WTC11 (cell line): ENCODE results near the gene CCDC180. TPM values are rescaled to one million over a fixed set of nuclear protein-coding genes. Genes with fewer than 3 reads are reported as not detected.
A peak's percentile ranks its signal among the peaks of the same experiment; 100 is the strongest.

Experiments
- ATAC-seq: fragments of 200-7000 bp; cut with Tn5 transposase; 2 replicates; pipeline ENCODE4 v1.10.0; 2021; ENCODE audit warnings: mild to moderate bottlenecking, moderate library complexity
- CTCF ChIA-PET: fragments of 300-600 bp; sonication (Branson Sonifier 250); formaldehyde crosslinking; loops from one replicate; lab custom pipeline; 2021; ENCODE audit warnings: antibody characterized with exemption; lab: Charles Lee
- POLR2A ChIA-PET: fragments of 350-600 bp; sonication (Branson Sonifier 250); formaldehyde crosslinking; loops from one replicate; lab custom pipeline; 2021; ENCODE audit warnings: antibody characterized with exemption; lab: Charles Lee
- DNase-seq: peaks from one replicate; pipeline ENCODE4 v3.0.0; 2021; ENCODE audit warnings: low spot score
- H3K27ac Mint-ChIP-seq: 2 replicates; pipeline ENCODE4 v1.8.0; 2021; ENCODE audit warnings: mixed read lengths
- H3K27me3 Mint-ChIP-seq: 2 replicates; pipeline ENCODE4 v1.8.0; 2021; ENCODE audit warnings: low read depth, mild to moderate bottlenecking, moderate library complexity, mixed read lengths
- H3K36me3 Mint-ChIP-seq: 2 replicates; pipeline ENCODE4 v1.8.0; 2021; ENCODE audit warnings: mixed read lengths
- H3K4me1 Mint-ChIP-seq: 2 replicates; pipeline ENCODE4 v1.8.0; 2022; ENCODE audit warnings: mixed read lengths
- H3K4me3 Mint-ChIP-seq: 2 replicates; pipeline ENCODE4 v1.8.0; 2021; ENCODE audit warnings: mild to moderate bottlenecking, moderate library complexity, mixed read lengths
- H3K9me3 Mint-ChIP-seq: 2 replicates; pipeline ENCODE4 v1.8.0; 2021; ENCODE audit warnings: mixed read lengths
- CREB1 ChIP-seq: sonication (generic); formaldehyde crosslinking; IDR thresholded peaks from 2 replicates; pipeline ENCODE4 v1.8.0; 2023; ENCODE audit warnings: mild to moderate bottlenecking, missing genetic modification reagents
- CREM ChIP-seq: sonication (generic); formaldehyde crosslinking; IDR thresholded peaks from 2 replicates; pipeline ENCODE4 v1.8.1; 2022; ENCODE audit warnings: mild to moderate bottlenecking, missing genetic modification reagents, moderate library complexity
- ELF4 ChIP-seq: sonication (generic); formaldehyde crosslinking; IDR thresholded peaks from 2 replicates; pipeline ENCODE4 v1.8.1; 2022; ENCODE audit warnings: low read depth, mild to moderate bottlenecking, moderate library complexity, missing genetic modification reagents
- GRHL2 ChIP-seq: fragments of 250-450 bp; sonication (Bioruptor Pico); IDR thresholded peaks from 2 replicates; pipeline ENCODE4 v1.8.0; 2022; ENCODE audit warnings: mild to moderate bottlenecking, moderate library complexity; ENCODE audit not compliant: insufficient replicate concordance, severe bottlenecking
- KAT7 ChIP-seq: sonication (generic); formaldehyde crosslinking; IDR thresholded peaks from 2 replicates; pipeline ENCODE4 v1.8.1; 2023; ENCODE audit warnings: missing genetic modification reagents, mild to moderate bottlenecking, borderline replicate concordance
- MXD4 ChIP-seq: fragments of 250-450 bp; sonication (Bioruptor Pico); IDR thresholded peaks from 2 replicates; pipeline ENCODE4 v1.8.0; 2021; ENCODE audit warnings: mild to moderate bottlenecking, moderate library complexity, borderline replicate concordance
- MYBL2 ChIP-seq: sonication (generic); formaldehyde crosslinking; IDR thresholded peaks from 2 replicates; pipeline ENCODE4 v1.8.1; 2023; ENCODE audit warnings: mild to moderate bottlenecking, moderate library complexity, missing genetic modification reagents
- SOX15 ChIP-seq: fragments of 250-450 bp; sonication (Bioruptor Pico); IDR thresholded peaks from 2 replicates; pipeline ENCODE4 v1.9.0; 2021; ENCODE audit warnings: mild to moderate bottlenecking
- SP1 ChIP-seq: sonication (generic); formaldehyde crosslinking; conservative IDR thresholded peaks from 2 replicates; pipeline ENCODE4 v1.8.1; 2022; ENCODE audit warnings: missing genetic modification reagents
- TEAD4 ChIP-seq: sonication (generic); formaldehyde crosslinking; IDR thresholded peaks from 2 replicates; pipeline ENCODE4 v1.8.0; 2022; ENCODE audit warnings: mild to moderate bottlenecking, missing genetic modification reagents
- ZNF232 ChIP-seq: sonication (generic); formaldehyde crosslinking; IDR thresholded peaks from 2 replicates; pipeline ENCODE4 v1.8.0; 2022; ENCODE audit warnings: mild to moderate bottlenecking, missing genetic modification reagents
- total RNA-seq: library from RNA; stranded (reverse); gene quantifications from 3 replicates; pipeline ENCODE4 v1.2.3, GENCODE V29; 2021
- TF ChIP-seq, protein P1 (sequence below): sonication (generic); formaldehyde crosslinking; IDR thresholded peaks from 2 replicates; pipeline ENCODE4 v1.8.0; 2023; ENCODE audit warnings: mild to moderate bottlenecking, missing genetic modification reagents
- TF ChIP-seq, protein P2 (sequence below): sonication (generic); formaldehyde crosslinking; IDR thresholded peaks from 2 replicates; pipeline ENCODE4 v1.8.1; 2023; ENCODE audit warnings: mild to moderate bottlenecking, missing genetic modification reagents, borderline replicate concordance
- TF ChIP-seq, protein P3 (sequence below): sonication (generic); formaldehyde crosslinking; IDR thresholded peaks from 2 replicates; pipeline ENCODE4 v1.8.0; 2022; ENCODE audit warnings: mild to moderate bottlenecking, missing genetic modification reagents
- TF ChIP-seq, protein P4 (sequence below): sonication (generic); formaldehyde crosslinking; IDR thresholded peaks from 2 replicates; pipeline ENCODE4 v1.8.1; 2023; ENCODE audit warnings: mild to moderate bottlenecking, missing genetic modification reagents, moderate library complexity
- TF ChIP-seq, protein P5 (sequence below): sonication (generic); formaldehyde crosslinking; IDR thresholded peaks from 2 replicates; pipeline ENCODE4 v1.8.0; 2022; ENCODE audit warnings: mild to moderate bottlenecking, missing genetic modification reagents

The CCDC180 gene
- total RNA-seq, 1 experiment from 2014 or later = 6.5 TPM

DNA sequence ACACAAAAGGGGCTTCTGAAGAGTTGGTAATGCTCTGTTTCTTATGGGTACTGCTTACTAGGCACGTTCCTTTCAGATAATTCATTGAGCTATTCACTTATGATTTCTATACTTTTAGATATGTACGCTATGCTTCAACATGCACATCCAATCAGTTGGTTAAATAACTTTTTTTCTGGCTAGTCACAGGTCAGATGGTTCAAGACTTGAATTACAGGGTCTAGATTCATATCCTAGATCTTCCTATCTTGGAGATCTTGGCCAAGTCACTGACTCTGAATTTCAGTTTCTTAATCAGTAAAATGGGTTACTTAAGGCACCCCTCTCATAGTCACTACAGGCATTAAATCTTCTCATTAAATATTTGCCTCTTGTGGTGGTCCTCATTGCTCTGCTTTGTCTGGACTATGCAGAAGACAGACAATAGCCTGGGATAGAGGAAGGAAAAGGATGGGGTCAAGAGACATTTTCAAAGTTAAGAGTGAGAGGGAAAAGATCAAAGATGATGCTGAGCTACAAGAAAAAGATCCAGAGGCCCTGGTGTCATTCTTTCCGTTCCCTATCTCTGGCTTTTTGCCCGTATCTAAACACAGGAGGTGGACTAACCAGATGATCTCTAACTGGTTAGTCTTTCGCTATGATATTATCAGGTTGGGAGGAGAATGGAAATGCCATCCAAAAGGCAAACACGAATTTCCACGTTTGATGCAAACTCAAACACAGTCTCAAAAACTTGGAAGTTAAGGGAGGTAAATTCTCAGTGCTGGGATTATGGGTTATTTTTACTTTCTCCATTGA is 1.8 kb upstream of the CCDC180 start (continued):
- TF ChIP-seq, protein P1, sequence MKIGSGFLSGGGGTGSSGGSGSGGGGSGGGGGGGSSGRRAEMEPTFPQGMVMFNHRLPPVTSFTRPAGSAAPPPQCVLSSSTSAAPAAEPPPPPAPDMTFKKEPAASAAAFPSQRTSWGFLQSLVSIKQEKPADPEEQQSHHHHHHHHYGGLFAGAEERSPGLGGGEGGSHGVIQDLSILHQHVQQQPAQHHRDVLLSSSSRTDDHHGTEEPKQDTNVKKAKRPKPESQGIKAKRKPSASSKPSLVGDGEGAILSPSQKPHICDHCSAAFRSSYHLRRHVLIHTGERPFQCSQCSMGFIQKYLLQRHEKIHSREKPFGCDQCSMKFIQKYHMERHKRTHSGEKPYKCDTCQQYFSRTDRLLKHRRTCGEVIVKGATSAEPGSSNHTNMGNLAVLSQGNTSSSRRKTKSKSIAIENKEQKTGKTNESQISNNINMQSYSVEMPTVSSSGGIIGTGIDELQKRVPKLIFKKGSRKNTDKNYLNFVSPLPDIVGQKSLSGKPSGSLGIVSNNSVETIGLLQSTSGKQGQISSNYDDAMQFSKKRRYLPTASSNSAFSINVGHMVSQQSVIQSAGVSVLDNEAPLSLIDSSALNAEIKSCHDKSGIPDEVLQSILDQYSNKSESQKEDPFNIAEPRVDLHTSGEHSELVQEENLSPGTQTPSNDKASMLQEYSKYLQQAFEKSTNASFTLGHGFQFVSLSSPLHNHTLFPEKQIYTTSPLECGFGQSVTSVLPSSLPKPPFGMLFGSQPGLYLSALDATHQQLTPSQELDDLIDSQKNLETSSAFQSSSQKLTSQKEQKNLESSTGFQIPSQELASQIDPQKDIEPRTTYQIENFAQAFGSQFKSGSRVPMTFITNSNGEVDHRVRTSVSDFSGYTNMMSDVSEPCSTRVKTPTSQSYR (CRISPR knock-in tag) = no peak
- TF ChIP-seq CREB1 (CRISPR knock-in tag) = no peak
- TF ChIP-seq, protein P2, sequence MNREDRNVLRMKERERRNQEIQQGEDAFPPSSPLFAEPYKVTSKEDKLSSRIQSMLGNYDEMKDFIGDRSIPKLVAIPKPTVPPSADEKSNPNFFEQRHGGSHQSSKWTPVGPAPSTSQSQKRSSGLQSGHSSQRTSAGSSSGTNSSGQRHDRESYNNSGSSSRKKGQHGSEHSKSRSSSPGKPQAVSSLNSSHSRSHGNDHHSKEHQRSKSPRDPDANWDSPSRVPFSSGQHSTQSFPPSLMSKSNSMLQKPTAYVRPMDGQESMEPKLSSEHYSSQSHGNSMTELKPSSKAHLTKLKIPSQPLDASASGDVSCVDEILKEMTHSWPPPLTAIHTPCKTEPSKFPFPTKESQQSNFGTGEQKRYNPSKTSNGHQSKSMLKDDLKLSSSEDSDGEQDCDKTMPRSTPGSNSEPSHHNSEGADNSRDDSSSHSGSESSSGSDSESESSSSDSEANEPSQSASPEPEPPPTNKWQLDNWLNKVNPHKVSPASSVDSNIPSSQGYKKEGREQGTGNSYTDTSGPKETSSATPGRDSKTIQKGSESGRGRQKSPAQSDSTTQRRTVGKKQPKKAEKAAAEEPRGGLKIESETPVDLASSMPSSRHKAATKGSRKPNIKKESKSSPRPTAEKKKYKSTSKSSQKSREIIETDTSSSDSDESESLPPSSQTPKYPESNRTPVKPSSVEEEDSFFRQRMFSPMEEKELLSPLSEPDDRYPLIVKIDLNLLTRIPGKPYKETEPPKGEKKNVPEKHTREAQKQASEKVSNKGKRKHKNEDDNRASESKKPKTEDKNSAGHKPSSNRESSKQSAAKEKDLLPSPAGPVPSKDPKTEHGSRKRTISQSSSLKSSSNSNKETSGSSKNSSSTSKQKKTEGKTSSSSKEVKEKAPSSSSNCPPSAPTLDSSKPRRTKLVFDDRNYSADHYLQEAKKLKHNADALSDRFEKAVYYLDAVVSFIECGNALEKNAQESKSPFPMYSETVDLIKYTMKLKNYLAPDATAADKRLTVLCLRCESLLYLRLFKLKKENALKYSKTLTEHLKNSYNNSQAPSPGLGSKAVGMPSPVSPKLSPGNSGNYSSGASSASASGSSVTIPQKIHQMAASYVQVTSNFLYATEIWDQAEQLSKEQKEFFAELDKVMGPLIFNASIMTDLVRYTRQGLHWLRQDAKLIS (CRISPR knock-in tag) = no peak
- no peak for TF ChIP-seq TEAD4 (CRISPR knock-in tag)
- TF ChIP-seq MYBL2 (CRISPR knock-in tag) = no peak

DNA sequence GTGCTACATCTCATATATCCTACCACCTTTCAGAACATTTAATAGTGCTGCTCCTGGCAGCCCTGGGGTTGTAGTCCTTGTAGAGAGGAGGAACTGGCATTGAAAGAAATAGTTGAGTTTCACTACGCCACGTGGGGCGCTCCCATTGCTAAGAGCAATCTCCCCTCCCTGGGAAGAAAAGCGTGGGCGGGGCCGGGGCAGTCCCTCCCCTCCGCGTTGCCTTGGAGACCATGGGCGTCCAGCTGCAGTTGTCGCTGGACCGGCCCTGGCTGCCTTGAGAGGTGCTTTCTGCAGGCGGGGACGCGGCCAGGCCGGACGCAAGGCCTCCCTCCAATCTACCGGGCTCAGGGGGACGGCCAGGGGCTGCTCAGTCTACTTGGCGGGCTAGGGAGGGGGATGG is 368 bp upstream of the CCDC180 start:
- Mint-ChIP-seq H3K4me1 (peaks cover 15% of the 10 kb centered on the region), H3K9me3 (peaks cover 18% of the 10 kb centered on the region), H3K27ac (peak overlapping the region; percentile 93), H3K27me3 (no peaks in the 10 kb centered on the region; the same call in none of the 2 replicates), H3K36me3 (peaks cover 3% of the 10 kb centered on the region), H3K4me3 (peak overlapping the region; percentile 62)
- peak; percentile 99 for DNase-seq
- ChIA-PET POLR2A (interaction anchor here (1.4 kb wide), 1 partner anchor 10 kb away, joined by 3 read pairs; no protein-coding TSS in a partner anchor), CTCF (interaction anchor here (0.6 to 1.5 kb wide), 9 partner anchors 8 to 450 kb away, joined by 3 to 5 read pairs (median 3); partner anchors contain the start of gene TSTD2)
- peak; percentile 96 for ATAC-seq
- TF ChIP-seq MXD4 (CRISPR knock-in tag) (no peak), ELF4 (CRISPR knock-in tag) (no peak), CREM (CRISPR knock-in tag) (no peak), ZNF232 (no peak), KAT7 (CRISPR knock-in tag) (no peak), SOX15 (no peak), SP1 (CRISPR knock-in tag) (peak; percentile 58), GRHL2 (CRISPR knock-in tag) (no peak)
- TF ChIP-seq, protein P3, sequence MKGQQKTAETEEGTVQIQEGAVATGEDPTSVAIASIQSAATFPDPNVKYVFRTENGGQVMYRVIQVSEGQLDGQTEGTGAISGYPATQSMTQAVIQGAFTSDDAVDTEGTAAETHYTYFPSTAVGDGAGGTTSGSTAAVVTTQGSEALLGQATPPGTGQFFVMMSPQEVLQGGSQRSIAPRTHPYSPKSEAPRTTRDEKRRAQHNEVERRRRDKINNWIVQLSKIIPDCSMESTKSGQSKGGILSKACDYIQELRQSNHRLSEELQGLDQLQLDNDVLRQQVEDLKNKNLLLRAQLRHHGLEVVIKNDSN (CRISPR knock-in tag) = peak; percentile 80
- TF ChIP-seq, protein P4, sequence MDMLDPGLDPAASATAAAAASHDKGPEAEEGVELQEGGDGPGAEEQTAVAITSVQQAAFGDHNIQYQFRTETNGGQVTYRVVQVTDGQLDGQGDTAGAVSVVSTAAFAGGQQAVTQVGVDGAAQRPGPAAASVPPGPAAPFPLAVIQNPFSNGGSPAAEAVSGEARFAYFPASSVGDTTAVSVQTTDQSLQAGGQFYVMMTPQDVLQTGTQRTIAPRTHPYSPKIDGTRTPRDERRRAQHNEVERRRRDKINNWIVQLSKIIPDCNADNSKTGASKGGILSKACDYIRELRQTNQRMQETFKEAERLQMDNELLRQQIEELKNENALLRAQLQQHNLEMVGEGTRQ = peak; percentile 77
- TF ChIP-seq, protein P5, sequence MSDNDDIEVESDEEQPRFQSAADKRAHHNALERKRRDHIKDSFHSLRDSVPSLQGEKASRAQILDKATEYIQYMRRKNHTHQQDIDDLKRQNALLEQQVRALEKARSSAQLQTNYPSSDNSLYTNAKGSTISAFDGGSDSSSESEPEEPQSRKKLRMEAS (CRISPR knock-in tag) = peak; percentile 64; the same call in 1 of the 2 replicates
